ENCODE measurements around the gene TANC1.

Gene TANC1

GRCh38 chr2:159066541-159067156 is 98.2 kb downstream of the TANC1 start:
- Mint-ChIP-seq H3K27me3 (no peaks in the 10 kb centered on the region), H3K4me1 (ENCODE audit: low read depth) (no peaks in the 10 kb centered on the region), H3K36me3 (no peaks in the 10 kb centered on the region), H3K9me3 (ENCODE audit: low read depth) (no peaks in the 10 kb centered on the region), H3K4me3 (no peak overlapping the region), H3K27ac (no peak overlapping the region)

- H3K27ac Mint-ChIP-seq, result no peak overlapping the region
- no peaks in the 10 kb centered on the region for H3K4me1 Mint-ChIP-seq (ENCODE audit: low read depth)
- H3K4me3 Mint-ChIP-seq, result no peak overlapping the region
- no peaks in the 10 kb centered on the region for H3K9me3 Mint-ChIP-seq (ENCODE audit: low read depth)
- no peaks in the 10 kb centered on the region for H3K36me3 Mint-ChIP-seq
- no peaks in the 10 kb centered on the region for H3K27me3 Mint-ChIP-seq
These were observed 99.5 kb downstream of the TANC1 start for GRCh38 chr2:159067971-159068370.

GRCh38 chr2:159069229-159069628 is 100.8 kb downstream of the TANC1 start:
- no peaks in the 10 kb centered on the region for H3K9me3 Mint-ChIP-seq (ENCODE audit: low read depth)
- no peak overlapping the region for H3K27ac Mint-ChIP-seq
- H3K4me3 Mint-ChIP-seq, result no peak overlapping the region
- H3K4me1 Mint-ChIP-seq (ENCODE audit: low read depth), result no peaks in the 10 kb centered on the region
- no peaks in the 10 kb centered on the region for H3K36me3 Mint-ChIP-seq
- no peaks in the 10 kb centered on the region for H3K27me3 Mint-ChIP-seq

GRCh38 chr2:159070235-159070634 is 101.8 kb downstream of the TANC1 start:
- no peak overlapping the region for H3K27ac Mint-ChIP-seq
- H3K36me3 Mint-ChIP-seq, result no peaks in the 10 kb centered on the region
- H3K4me3 Mint-ChIP-seq, result no peak overlapping the region
- no peaks in the 10 kb centered on the region for H3K4me1 Mint-ChIP-seq (ENCODE audit: low read depth)
- no peaks in the 10 kb centered on the region for H3K9me3 Mint-ChIP-seq (ENCODE audit: low read depth)
- H3K27me3 Mint-ChIP-seq, result no peaks in the 10 kb centered on the region

- H3K4me3 Mint-ChIP-seq, result no peak overlapping the region
- H3K36me3 Mint-ChIP-seq, result no peaks in the 10 kb centered on the region
- no peaks in the 10 kb centered on the region for H3K4me1 Mint-ChIP-seq (ENCODE audit: low read depth)
- no peaks in the 10 kb centered on the region for H3K9me3 Mint-ChIP-seq (ENCODE audit: low read depth)
- H3K27me3 Mint-ChIP-seq, result no peaks in the 10 kb centered on the region
- H3K27ac Mint-ChIP-seq, result no peak overlapping the region
These were observed 102.9 kb downstream of the TANC1 start for GRCh38 chr2:159071190-159071915.

GRCh38 chr2:159072795-159073194 is 104.4 kb downstream of the TANC1 start:
- no peaks in the 10 kb centered on the region for H3K36me3 Mint-ChIP-seq
- H3K4me1 Mint-ChIP-seq (ENCODE audit: low read depth), result no peaks in the 10 kb centered on the region
- H3K27me3 Mint-ChIP-seq, result no peaks in the 10 kb centered on the region
- H3K27ac Mint-ChIP-seq, result no peak overlapping the region
- no peak overlapping the region for H3K4me3 Mint-ChIP-seq
- H3K9me3 Mint-ChIP-seq (ENCODE audit: low read depth), result no peaks in the 10 kb centered on the region

- Mint-ChIP-seq H3K4me1 (ENCODE audit: low read depth) (no peaks in the 10 kb centered on the region), H3K27ac (no peak overlapping the region), H3K36me3 (no peaks in the 10 kb centered on the region), H3K9me3 (ENCODE audit: low read depth) (no peaks in the 10 kb centered on the region), H3K27me3 (no peaks in the 10 kb centered on the region), H3K4me3 (no peak overlapping the region)
These were observed 104.8 kb downstream of the TANC1 start for GRCh38 chr2:159073256-159073655.

GRCh38 chr2:159074605-159075004 is 106.2 kb downstream of the TANC1 start:
- H3K27ac Mint-ChIP-seq, result no peak overlapping the region
- H3K4me1 Mint-ChIP-seq (ENCODE audit: low read depth), result no peaks in the 10 kb centered on the region
- no peaks in the 10 kb centered on the region for H3K36me3 Mint-ChIP-seq
- no peaks in the 10 kb centered on the region for H3K9me3 Mint-ChIP-seq (ENCODE audit: low read depth)
- no peaks in the 10 kb centered on the region for H3K27me3 Mint-ChIP-seq
- no peak overlapping the region for H3K4me3 Mint-ChIP-seq

- H3K9me3 Mint-ChIP-seq (ENCODE audit: low read depth), result no peaks in the 10 kb centered on the region
- H3K4me3 Mint-ChIP-seq, result no peak overlapping the region
- H3K27me3 Mint-ChIP-seq, result no peaks in the 10 kb centered on the region
- no peak overlapping the region for H3K27ac Mint-ChIP-seq
- H3K4me1 Mint-ChIP-seq (ENCODE audit: low read depth), result no peaks in the 10 kb centered on the region
- no peaks in the 10 kb centered on the region for H3K36me3 Mint-ChIP-seq
These were observed 107.3 kb downstream of the TANC1 start for GRCh38 chr2:159075727-159076126.

- H3K36me3 Mint-ChIP-seq, result no peaks in the 10 kb centered on the region
- no peaks in the 10 kb centered on the region for H3K9me3 Mint-ChIP-seq (ENCODE audit: low read depth)
- no peak overlapping the region for H3K27ac Mint-ChIP-seq
- H3K4me1 Mint-ChIP-seq (ENCODE audit: low read depth), result no peaks in the 10 kb centered on the region
- H3K4me3 Mint-ChIP-seq, result no peak overlapping the region
- no peaks in the 10 kb centered on the region for H3K27me3 Mint-ChIP-seq
These were observed 107.8 kb downstream of the TANC1 start for GRCh38 chr2:159076241-159076640.

- no peaks in the 10 kb centered on the region for H3K9me3 Mint-ChIP-seq (ENCODE audit: low read depth)
- H3K36me3 Mint-ChIP-seq, result no peaks in the 10 kb centered on the region
- no peaks in the 10 kb centered on the region for H3K4me1 Mint-ChIP-seq (ENCODE audit: low read depth)
- H3K27ac Mint-ChIP-seq, result no peak overlapping the region
- no peak overlapping the region for H3K4me3 Mint-ChIP-seq
- H3K27me3 Mint-ChIP-seq, result no peaks in the 10 kb centered on the region
These were observed 109.4 kb downstream of the TANC1 start for GRCh38 chr2:159077869-159078268.

GRCh38 chr2:159078443-159078842 is 110.0 kb downstream of the TANC1 start:
- Mint-ChIP-seq H3K4me3 (no peak overlapping the region), H3K9me3 (ENCODE audit: low read depth) (no peaks in the 10 kb centered on the region), H3K27ac (no peak overlapping the region), H3K36me3 (no peaks in the 10 kb centered on the region), H3K27me3 (no peaks in the 10 kb centered on the region), H3K4me1 (ENCODE audit: low read depth) (no peaks in the 10 kb centered on the region)

GRCh38 chr2:159080641-159081040 is 112.2 kb downstream of the TANC1 start:
- Mint-ChIP-seq H3K9me3 (ENCODE audit: low read depth) (no peaks in the 10 kb centered on the region), H3K36me3 (no peaks in the 10 kb centered on the region), H3K4me3 (no peak overlapping the region), H3K4me1 (ENCODE audit: low read depth) (no peaks in the 10 kb centered on the region), H3K27ac (no peak overlapping the region), H3K27me3 (no peaks in the 10 kb centered on the region)

- no peak overlapping the region for H3K27ac Mint-ChIP-seq
- H3K27me3 Mint-ChIP-seq, result no peaks in the 10 kb centered on the region
- no peaks in the 10 kb centered on the region for H3K9me3 Mint-ChIP-seq (ENCODE audit: low read depth)
- H3K36me3 Mint-ChIP-seq, result no peaks in the 10 kb centered on the region
- H3K4me3 Mint-ChIP-seq, result no peak overlapping the region
- peaks cover 9% of the 10 kb centered on the region for H3K4me1 Mint-ChIP-seq (ENCODE audit: low read depth)
These were observed 113.7 kb downstream of the TANC1 start for GRCh38 chr2:159082119-159082518.

- H3K9me3 Mint-ChIP-seq (ENCODE audit: low read depth), result no peaks in the 10 kb centered on the region
- H3K4me1 Mint-ChIP-seq (ENCODE audit: low read depth), result peaks cover 17% of the 10 kb centered on the region
- H3K36me3 Mint-ChIP-seq, result no peaks in the 10 kb centered on the region
- no peak overlapping the region for H3K4me3 Mint-ChIP-seq
- H3K27ac Mint-ChIP-seq, result no peak overlapping the region
- H3K27me3 Mint-ChIP-seq, result no peaks in the 10 kb centered on the region
These were observed 116.2 kb downstream of the TANC1 start for GRCh38 chr2:159084384-159085370.
